GM19328 (cell line): ENCODE measurements around the gene SOX15.

ENCODE experiments used
- ATAC-seq: cut with Tn5 transposase; IDR thresholded peaks from one replicate; pipeline ENCODE4 v1.9.1; 2021; ENCODE audit warnings: mild to moderate bottlenecking, moderate library complexity; ENCODE audit not compliant: unreplicated experiment

Gene SOX15

DNA sequence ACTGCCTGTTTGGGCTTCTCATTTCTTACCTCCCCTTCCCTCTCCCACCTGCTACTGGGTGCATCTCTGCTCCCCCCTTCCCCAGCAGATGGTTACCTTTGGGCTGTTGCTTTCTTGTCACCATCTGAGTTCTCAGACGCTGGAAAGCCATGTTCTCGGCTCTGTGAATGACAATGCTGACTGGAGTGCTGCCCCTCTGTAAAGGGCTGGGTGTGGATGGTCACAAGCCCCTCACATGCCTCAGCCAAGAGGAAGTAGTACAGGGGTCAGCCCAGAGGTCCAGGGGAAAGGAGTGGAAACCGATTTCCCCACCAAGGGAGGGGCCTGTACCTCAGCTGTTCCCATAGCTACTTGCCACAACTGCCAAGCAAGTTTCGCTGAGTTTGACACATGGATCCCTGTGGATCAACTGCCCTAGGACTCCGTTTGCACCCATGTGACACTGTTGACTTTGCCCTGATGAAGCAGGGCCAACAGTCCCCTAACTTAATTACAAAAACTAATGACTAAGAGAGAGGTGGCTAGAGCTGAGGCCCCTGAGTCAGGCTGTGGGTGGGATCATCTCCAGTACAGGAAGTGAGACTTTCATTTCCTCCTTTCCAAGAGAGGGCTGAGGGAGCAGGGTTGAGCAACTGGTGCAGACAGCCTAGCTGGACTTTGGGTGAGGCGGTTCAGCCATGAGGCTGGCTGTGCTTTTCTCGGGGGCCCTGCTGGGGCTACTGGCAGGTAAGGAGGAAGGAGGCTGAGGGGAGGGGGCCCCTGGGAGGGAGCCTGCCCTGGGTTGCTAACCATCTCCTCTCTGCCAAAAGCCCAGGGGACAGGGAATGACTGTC, 10.7 kb downstream of the SOX15 start, which contains the start of gene CD68:
CD68 (plus strand) TSS at position 638 of the 833 bp plus-strand sequence; CDS start at position 678, 40 bp downstream.
- ATAC-seq, result peak; percentile 40

DNA sequence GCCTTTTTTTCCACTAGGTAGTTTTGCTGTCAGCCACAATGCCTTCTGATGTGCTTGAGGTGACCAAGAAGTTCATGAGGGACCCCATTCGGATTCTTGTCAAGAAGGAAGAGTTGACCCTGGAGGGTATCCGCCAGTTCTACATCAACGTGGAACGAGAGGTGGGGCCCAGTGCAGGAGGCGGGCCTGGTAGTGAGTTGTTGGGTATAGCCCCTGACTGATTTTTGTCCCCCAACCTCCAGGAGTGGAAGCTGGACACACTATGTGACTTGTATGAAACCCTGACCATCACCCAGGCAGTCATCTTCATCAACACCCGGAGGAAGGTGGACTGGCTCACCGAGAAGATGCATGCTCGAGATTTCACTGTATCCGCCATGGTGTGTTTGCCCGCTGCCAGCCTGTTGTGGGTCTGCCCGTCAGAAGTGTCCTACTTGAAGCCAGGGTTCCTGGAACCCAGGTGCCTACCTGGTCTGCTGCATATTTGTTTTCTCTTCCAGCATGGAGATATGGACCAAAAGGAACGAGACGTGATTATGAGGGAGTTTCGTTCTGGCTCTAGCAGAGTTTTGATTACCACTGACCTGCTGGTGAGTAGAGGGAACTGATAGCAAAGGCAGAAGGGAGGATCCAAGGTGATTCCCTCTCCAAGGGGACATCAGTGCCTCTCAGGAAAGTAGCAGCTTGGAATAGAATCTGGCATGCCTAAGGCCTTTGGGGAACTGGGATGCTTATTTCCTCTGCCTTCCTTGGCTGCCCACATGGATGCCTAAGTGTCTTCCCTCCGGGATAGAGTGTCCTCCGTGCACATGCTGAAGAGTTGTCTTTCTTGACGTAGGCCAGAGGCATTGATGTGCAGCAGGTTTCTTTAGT, 12.3 kb downstream of the SOX15 start:
- no peak for ATAC-seq

GRCh38 chr17:7576432-7576937, 13.4 kb downstream of the SOX15 start:
- ATAC-seq, result no peak

DNA sequence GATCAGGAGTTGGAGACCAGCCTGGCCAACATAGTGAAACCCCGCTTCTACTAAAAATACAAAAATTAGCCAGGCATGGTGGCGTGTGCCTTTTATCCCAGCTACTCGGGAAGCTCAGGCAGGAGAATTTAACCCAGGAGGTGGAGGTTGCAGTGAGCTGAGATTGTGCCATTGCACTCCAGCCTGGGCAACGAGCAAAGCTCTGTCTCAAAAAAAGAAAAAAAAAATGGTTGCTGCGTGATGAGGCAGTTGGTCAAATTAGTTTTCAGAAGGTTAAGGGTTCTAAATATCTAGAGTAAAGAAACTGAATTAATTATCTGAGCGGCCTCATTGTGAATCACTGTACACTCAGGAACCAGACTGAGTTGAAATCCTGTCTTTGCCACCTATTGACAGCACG, 13.9 kb downstream of the SOX15 start:
- ATAC-seq, result no peak

- no peak for ATAC-seq
Observed at GRCh38 chr17:7575481-7575883, 14.4 kb downstream of the SOX15 start.

- no peak for ATAC-seq
Observed at GRCh38 chr17:7574176-7574953, 15.5 kb downstream of the SOX15 start.

- ATAC-seq, result no peak
Observed at GRCh38 chr17:7573324-7574080, 16.4 kb downstream of the SOX15 start.

DNA sequence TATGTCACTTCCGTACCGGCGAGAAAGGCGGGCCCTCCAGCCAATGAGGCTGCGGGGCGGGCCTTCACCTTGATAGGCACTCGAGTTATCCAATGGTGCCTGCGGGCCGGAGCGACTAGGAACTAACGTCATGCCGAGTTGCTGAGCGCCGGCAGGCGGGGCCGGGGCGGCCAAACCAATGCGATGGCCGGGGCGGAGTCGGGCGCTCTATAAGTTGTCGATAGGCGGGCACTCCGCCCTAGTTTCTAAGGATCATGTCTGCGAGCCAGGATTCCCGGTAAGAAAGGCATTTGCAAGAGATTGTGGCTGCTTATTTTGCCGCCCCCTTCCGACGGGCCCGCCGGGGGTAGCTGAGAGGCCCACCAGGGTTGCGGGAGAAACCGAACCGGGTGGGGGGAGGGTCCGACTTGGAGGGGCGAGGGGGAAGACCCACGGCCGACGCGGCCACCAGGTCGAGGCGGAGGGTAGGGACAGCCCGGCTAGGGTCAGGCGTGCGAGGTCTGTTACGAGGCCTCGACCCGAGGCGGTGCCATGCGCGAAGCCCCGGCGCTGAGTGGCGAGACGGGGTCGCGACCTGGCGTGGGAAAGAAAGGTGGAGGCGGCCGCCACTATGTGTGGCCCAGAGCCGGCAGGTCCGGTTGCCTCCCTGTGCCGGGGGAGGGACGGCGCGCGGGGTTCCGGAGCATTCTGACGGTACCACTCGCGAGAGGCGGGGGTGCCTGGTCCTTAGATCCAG, 17.1 kb downstream of the SOX15 start:
- ATAC-seq, result peak; percentile 89

DNA sequence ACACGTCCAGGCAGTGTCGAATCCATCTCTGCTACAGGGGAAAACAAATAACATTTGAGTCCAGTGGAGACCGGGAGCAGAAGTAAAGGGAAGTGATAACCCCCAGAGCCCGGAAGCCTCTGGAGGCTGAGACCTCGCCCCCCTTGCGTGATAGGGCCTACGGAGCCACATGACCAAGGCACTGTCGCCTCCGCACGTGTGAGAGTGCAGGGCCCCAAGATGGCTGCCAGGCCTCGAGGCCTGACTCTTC, 17.6 kb downstream of the SOX15 start:
- no peak for ATAC-seq

DNA sequence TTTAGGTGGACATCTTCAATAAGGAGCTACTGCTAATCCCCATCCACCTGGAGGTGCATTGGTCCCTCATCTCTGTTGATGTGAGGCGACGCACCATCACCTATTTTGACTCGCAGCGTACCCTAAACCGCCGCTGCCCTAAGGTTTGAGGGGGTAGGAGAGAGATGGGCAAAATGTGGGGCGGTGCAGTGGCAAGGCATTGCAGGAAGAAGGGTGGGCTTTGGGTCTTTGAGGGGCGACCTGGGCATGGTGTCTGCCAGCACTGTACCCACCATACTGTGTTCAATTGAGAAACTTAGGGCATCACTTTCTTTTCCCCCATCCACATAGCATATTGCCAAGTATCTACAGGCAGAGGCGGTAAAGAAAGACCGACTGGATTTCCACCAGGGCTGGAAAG, 19.5 kb downstream of the SOX15 start:
- ATAC-seq, result no peak

- no peak for ATAC-seq
Observed at GRCh38 chr17:7569571-7569970, 20.3 kb downstream of the SOX15 start.

DNA sequence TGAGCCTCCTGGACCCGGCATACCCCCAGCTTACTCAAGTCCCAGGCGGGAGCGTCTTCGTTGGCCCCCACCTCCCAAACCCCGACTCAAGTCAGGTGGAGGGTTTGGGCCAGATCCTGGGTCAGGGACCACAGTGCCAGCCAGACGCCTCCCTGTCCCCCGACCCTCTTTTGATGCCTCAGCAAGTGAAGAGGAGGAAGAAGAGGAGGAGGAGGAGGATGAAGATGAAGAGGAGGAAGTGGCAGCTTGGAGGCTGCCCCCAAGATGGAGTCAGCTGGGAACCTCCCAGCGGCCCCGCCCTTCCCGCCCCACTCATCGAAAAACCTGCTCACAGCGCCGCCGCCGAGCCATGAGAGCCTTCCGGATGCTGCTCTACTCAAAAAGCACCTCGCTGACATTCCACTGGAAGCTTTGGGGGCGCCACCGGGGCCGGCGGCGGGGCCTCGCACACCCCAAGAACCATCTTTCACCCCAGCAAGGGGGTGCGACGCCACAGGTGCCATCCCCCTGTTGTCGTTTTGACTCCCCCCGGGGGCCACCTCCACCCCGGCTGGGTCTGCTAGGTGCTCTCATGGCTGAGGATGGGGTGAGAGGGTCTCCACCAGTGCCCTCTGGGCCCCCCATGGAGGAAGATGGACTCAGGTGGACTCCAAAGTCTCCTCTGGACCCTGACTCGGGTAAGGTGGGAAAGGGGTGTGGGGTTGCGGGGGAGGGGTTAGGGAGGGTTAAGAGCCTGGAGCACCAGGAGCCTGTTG, 26.6 kb downstream of the SOX15 start:
- ATAC-seq, result no peak

DNA sequence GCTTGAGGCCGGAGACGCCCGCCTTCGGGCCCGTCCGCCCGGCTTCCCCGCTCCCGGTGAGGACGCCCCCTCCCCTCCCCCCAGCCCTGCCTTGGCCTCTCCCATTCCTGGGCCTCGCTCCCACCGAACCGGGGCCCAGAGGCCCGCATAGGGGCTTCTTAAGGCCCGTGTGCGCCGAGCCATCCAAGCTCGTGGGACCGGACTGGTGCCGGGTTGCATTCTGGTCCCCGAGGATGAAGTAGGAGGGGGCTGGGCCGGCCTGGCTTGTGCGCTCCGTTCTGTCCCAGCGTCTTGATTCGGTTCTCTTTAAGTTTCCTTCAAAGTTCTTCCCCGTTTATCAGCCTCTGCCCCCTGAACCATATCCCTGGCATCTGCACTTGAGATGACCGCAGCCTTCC, 27.7 kb downstream of the SOX15 start:
- ATAC-seq, result no peak

- ATAC-seq, result peak; percentile 70
Observed at GRCh38 chr17:7561589-7562207, 28.2 kb downstream of the SOX15 start, which contains the start of gene SENP3. SENP3 (plus strand) TSS chr17:7561919; CDS start chr17:7563077, 1,158 bp downstream.

- ATAC-seq, result no peak
Observed at GRCh38 chr17:7561028-7561575, 28.8 kb downstream of the SOX15 start.

- ATAC-seq, result no peak
Observed at GRCh38 chr17:7560172-7561027, 29.5 kb downstream of the SOX15 start.
